Right renal pelvis (tissue), 4 donors: ENCODE measurements around the gene ACOT11. TPM values are rescaled to one million over a fixed set of nuclear protein-coding genes. Genes with fewer than 3 reads are reported as not detected.
"Not testable (repeated sequence)": the region's sequence is repeated elsewhere in the genome, so short reads cannot be mapped to it uniquely, and the experiment has no call there.

ENCODE experiments used
- DNase-seq, 4 donors: peaks; one replicate each; pipeline ENCODE4 v3.0.0-alpha.2; 2013; ENCODE audit warnings: low read depth in 4 of 4, low spot score in 3 of 4, missing footprints in 1 of 4
- polyA plus RNA-seq, 4 donors: library from polyadenylated mRNA; unstranded; fragments of 120-200 nt; gene quantifications; one replicate each; pipeline ENCODE4 v1.2.1, GENCODE V29; 2013; ENCODE audit not compliant: insufficient read length in 4 of 4

Gene ACOT11
- polyA plus RNA-seq, 4 donors, result 9.0 to 14.1 (median 10.3) TPM

DNA sequence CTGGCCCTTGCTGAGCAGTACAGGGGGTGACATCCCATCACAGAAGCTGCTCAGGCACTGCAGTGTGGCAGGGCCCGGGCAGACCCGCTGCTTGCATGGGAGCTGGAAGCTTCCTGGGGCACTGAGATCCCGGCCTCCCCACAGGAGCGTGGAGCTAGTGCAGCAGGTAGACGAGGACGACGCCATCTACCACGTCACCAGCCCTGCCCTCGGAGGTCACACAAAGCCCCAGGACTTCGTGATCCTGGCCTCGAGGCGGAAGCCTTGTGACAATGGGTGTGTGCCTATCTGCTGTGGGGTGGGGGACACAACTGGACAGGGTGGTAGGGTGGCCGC is 58.9 kb downstream of the ACOT11 start:
- no peak for DNase-seq

DNA sequence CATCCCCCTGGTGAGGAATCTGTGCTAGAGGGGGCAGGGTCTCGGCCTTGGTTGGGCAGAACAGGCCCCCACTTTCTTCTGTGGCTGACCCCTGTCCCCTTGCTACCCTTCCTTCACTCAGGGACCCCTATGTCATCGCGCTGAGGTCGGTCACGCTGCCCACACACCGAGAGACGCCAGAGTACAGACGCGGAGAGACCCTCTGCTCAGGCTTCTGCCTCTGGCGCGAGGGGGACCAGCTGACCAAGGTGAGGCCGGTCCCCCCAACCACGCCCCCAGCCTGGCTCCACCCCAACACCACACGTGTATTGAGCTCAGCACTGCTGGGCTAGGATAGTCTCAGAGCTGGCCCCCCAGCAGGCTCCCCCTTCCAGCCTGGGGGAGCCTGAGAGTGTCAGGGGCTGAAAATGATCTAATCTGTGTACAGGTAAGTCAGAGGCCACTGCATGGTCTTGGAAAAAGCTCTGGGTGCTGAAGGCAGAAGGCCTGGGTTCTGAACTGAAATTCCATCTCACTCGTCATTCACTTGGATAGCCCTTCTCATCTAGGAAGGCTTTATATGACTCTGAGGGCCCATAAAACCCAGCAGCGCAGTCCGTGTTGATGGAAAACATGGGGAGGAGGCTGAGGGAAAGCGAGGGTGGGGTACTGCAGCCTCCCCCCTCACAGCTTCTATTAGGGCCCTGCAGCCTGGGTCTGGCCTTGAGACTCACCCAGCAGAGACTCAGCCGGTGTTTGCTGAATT is 60.0 kb downstream of the ACOT11 start:
- DNase-seq, result no peak

DNA sequence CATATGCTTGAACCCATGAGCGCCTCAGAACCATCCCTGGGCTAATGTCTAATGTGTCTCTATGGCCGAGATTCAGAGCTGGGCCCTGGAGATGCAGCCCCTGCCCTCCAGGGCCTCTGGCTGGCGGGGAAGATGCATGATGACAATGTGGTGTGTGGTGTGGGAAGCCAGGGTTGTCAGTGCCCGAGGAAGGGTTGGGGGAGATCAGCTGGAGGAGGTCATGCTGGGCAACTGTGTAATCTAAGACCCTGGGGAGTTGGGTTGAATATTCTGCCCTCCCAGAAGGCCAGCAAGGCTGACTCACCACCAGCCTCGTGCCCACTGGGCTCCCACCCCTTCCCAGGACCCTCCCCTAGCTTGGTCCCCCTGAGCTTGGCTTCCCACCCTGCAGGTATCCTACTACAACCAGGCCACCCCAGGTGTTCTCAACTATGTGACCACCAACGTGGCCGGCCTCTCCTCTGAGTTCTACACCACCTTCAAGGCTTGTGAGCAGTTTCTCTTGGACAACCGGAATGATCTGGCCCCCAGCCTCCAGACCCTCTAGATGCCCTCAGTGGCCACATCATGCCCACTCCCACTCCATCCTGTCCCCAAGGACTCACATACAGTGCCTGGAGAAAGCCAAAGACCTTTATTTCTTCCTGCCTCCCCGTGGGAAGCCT is 60.7 kb downstream of the ACOT11 start:
- DNase-seq, result no peak

DNA sequence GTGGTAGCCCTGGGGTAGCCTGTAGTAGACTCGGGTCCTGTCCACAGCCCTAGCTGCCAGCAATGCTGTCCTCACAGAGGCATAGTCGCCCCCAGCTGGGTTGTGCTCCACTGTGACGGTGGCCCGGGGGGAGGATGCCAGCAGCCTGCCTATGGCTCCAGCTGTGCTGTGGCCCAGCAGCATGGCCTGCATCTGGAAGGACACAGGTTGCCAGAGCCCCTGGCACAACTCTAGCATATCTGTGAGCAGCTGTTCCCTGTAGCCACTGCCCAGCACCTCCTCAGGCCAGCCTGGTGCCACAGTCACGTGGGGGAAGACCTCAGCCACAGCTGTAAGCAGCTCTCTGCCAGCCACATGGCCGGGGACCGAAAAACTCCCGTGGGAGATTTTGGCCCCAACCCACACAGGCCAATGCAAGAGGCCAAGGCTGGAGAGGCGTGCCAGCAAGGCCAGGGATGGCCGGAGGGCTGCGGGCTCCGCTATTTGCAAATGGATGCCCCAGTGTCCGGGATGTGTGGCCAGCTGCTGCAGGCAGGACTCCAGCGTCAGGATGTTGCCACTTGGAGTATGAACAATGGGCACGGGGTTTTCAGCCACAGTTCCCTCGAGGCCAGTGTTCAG is 61.4 kb downstream of the ACOT11 start:
- no peak for DNase-seq

DNA sequence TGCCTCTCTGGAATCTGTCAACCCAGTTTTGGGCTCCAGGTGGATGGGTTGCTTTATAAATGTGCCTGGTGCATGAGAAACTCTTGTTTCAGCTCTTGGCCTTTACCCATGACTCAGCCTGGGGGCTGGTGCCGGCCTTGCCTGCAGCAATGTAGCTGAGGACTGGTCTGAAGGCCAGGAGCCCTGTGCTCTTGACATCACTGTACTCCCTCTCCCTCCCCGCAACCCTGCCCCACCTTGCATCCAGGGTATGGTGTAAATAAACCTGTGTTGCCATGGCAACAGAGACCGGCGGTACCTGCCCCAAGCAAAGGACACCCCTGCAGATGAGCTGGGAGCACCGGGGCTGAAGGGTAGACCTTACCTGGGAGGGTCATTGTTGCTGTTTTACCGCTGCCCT is 62.0 kb downstream of the ACOT11 start:
- DNase-seq, result no peak

DNA sequence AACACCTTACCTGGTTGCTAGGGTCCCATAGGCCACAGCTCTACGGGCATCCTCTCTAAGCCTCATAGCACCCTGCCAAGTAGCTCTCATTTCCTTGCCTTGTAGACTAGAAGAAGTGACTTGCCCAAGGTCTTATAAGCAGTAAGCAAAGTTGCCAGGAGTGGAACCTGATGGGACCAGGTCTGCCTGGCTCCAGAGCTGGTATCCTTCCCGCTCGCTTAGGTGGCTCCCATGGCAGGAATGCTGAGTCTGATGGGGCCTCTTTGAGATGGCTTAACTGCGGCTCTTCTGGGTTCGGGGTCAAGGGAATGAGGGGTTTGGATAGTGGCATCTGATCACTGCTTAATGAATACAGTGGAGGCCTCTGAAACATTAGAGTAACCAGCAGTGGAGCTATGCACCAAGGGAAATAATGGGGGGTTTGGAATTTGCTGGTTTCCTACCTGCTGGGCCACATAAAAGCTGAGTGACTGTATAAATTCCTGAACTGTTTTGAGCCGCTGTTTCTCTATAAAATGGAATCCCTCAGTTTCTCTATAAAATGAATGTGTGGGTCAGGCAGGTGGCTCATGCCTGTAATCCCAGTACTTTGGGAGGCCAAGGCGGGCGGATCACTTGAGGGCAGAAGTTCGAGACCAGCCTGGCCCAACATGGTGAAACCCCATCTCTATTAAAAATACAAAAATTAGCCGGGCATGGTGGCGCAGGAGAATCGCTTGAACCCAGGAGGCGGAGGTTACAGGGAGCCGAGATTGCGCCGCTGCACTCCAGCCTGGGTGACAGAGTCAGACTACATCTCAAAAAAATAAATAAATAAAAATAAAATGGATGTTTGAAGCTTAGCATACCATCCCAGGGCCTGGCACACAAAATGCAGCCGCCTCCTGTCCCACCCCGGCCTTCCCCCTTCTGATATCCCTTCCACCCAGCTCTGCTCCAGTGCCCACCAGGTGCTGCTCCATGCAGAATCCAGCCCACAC is 62.9 kb downstream of the ACOT11 start:
- no peak for DNase-seq

DNA sequence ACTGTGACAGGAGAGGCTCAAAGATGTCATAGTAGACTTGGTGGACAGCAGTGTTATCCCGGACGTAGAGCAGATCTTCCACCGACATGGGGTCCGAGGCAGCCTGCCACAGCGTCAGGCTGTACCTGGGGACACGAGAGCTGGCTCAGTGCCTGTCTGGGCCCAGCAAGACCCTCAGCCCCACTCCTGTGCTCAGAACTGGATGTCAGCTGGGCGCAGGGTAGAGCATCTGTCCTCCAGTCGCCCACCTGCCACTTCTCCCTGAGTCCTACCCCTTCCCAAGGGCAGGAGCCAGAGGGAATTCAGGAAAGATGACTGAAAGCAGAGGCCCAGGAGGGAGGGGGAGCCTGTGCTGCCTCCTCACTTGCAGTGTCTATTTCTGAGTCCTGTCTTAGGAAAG is 63.6 kb downstream of the ACOT11 start:
- no peak for DNase-seq

DNA sequence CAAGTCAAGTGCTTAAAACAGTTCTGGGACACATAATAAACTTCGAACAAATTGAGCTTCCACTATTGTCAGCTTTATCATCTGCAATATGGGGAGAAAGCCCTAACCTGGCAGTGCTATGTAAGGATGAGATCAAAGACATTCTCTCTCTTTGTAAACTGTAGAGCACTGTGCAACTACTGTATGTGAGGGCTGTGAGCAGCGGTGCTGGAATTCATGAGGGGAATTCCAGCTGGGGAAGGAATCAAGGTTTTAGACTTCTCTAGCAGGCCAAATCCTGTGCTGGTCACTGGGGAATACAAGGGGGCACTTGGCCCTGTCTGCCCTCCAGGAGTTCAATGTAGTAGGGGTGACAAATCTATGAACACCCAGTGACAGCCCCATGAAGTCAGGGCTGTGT is 66.0 kb downstream of the ACOT11 start:
- no peak for DNase-seq

DNA sequence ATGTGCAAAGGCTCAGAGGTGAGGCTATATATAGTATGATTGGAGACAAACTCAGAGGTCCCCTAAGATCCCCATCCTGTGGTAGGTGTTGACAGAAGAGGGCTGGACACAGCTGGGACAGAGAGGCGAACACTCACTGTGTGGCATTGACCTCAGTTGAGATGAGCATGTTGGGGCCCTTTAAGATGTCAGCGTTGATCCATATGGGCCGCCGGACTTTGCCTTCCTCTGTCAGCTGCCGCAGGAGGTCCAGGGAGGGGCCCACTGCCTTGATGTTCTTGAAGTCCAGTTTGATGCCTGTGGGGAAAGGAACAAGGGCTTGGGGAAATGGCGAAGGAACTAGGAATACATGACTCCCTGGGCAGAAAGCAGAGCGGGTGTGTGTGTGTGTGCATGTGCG is 66.5 kb downstream of the ACOT11 start:
- DNase-seq, result no peak

DNA sequence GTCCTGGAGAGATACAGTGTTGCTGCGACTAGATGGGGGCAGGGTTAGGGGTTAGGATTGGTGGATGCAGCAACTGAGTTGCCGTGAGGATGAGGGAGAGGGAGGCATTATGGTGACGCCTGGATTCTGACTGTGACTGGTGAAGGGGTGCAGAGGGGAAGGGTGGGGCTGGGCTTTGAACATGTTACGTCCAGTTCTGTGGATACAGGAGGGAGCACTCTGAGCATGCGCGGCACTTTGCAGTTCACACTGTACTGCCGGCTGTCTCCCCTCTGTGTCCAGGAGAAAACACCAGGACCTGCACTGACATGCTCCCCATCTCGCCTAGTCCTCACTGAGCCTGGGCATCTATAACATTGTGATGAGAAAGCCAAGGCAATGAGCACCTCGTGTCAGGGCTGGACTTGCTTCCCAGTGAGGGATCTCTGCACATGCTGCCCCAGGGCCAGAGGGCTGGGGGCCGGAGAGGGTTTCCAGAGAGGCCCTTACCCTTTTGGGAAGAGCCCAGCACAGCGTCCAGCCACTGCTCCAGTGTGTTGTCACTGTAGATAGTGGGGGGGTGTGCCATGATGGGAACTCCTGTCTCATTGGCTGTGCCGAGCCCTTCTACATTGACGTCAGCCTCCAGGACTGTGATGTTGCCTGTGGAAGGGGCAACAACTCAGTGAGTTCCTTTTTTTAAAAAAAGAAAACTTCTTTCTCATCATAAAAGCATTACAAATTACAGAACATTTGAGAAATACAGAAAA is 67.7 kb downstream of the ACOT11 start:
- no peak for DNase-seq

DNA sequence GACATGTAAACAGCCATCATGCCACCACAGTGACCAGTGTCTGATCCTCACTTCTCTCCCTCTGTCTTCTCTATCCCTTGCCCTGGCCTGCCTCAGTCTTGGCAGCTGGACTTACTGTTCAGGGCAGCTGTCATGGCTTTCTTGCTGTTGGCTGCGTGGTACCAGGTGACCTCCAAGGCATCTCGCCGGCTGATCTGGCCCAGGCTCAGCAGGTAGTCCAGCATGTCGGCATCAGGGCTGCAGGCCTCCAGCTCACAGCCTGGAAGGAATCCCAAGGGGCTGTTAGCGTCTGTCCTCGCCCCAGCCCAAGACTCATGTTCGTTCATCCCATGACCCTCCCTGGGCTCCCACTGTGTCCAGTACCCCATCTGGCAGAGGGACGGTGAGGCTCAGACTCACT is 71.7 kb downstream of the ACOT11 start:
- DNase-seq, result no peak

DNA sequence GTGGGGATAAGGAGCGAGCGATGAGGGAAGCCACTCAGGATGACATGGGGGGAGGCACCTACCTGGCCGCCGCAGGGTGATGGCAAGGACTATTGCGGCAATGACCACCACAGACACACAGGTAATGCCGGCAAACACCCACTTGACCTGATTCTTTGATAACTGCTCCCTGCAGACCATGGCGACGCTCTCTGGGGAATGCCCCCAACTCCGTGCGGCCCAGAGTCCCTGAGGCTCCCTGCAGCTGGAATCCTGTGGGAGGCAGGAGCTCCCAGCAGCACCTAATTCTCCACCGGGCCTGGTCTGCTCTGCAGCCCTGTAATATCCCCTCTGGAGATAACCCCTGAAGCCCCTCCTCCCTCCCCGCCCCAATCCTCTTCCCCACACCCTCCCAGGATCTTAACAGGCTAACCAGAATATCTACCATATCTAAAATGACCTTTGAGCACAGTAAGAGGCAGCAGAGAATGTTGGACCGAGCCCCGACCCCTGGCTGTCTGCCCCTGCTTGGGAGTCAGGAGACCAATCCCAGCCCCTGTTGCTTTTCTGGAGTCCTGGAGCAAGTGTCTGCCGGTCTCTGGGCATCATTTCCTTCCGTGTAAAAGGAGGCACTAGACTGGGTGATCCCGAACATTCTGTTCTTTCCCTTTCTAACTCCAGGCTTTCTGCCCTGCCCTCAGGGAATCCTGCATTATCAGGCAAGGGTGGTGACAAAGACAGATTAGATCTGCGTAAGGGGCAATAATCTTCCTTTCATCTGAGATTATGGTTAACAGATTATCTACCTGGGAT is 75.4 kb downstream of the ACOT11 start, which contains the start of gene FAM151A:
Gene FAM151A, minus strand, starts transcription at position 310 of the 792 bp plus-strand sequence. Its CDS starts 130 bp downstream, at position 180.
- no peak for DNase-seq

DNA sequence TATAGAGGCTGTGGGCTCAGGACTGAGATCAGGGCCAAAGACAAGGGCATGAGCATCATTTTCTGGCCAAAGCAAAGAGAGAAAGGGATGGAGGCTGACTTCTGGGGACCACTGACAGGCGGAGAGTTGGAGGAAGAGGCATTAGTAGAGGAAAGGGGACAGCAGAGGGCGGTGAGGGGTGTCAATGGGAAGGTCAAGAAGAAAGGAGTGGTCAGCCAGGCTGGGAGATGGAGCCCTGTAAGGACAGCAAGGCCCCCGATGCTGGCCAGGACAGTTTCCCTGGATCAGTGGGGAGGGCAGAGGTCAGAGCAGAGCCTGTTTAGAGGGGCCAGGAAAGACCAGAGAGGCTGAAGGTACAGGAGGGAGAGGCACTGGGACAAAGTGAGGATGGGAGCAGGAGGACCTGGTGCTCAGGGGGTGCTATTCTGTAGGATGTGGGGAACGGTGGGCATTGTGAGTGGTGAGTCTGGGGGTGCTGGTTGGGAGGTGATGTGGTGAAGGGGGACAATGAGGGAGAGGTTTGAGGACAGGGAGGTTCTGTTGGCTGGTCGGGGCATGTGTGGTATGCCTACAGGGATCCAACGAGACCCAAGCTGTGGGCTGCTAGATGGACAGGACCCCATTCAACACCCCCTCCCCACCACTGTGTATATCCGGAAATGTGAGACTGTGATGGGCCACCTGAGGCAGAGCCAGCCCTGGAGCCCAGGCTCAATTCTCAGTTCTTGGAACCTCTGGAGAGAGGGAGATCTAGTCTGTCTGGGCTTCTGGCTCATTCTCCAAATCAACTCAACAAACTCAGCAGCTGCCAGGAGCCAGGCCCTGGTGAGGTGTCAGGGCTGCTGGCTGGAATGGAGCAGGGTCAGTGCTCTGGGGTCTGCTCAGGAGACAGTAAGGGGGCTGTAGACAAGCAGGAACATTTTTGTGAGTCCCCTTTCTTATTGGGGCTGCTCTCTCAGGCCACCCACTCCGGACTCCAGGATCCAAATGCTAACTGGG is 76.7 kb downstream of the ACOT11 start:
- no peak for DNase-seq

DNA sequence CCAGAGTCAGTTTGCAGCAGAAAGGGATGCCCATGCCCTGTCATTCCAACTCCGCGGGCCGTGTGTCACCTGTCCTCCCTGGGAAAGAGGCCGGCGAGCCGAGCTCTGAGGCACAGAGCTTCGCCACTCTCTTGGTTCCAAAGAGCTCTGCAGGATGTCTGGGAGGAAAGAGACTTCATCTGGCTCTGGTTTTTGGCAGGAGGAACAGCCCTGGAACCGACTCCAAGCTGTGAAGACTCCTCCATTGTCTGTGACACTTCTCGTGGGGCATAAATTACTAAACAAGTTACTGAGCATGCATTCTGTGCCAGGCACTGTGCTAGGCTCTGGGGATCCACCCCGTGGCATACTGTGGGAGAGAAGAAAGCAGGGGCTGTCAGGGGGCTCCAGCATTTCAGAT is 79.2 kb downstream of the ACOT11 start:
- DNase-seq, result no peak

DNA sequence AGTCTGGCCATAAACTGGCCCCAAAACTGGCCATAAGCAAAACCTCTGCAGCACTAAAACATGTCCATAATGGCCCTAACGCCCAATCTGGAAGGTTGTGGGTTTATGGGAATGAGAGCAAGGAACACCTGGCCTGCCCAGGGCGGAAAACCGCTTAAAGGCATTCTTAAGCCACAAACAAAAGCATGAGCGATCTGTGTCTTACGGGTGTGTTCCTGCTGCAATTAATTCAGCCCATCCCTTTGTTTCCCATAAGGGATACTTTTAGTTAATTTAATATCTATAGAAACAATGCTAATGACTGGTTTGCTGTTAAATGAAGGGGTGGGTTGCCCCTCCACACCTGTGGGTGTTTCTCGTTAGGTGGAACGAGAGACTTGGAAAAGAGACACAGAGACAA is 87.8 kb downstream of the ACOT11 start:
- not testable (repeated sequence) for DNase-seq

DNA sequence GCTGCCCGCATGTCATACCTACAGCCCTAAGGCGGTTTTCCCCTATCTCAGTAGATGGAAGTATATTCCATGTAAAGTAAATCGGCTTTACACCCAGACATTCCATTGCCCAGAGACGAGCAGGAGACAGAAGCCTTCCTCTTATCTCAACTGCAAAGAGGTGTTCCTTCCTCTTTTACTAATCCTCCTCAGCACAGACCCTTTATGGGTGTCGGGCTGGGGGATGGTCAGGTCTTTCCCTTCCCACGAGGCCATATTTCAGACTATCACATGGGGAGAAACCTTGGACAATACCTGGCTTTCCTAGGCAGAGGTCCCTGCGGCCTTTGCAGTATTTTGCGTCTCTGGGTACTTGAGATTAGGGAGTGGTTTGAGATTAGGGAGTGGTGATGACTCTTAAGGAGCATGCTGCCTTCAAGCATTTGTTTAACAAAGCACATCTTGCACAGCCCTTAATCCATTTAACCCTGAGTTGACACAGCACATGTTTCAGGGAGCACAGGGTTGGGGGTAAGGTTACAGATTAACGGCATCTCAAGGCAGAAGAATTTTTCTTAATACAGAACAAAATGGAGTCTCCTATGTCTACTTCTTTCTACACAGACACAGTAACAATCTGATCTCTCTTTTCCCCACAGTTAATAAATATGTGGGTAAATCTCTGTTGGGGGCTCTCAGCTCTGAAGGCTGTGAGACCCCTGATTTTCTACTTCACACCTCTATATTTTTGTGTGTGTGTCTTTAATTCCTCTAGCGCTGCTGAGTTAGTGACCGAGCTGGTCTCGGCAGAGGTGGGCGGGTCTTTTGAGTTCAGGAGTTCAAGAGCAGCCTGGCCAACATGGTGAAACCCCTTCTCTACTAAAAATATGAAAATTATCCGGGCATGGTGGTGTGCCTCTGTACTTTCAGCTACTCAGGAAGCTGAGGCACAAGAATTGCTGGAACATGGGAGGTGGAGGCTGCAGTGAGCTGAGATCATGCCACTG is 88.7 kb downstream of the ACOT11 start:
- DNase-seq, result not testable (repeated sequence)

DNA sequence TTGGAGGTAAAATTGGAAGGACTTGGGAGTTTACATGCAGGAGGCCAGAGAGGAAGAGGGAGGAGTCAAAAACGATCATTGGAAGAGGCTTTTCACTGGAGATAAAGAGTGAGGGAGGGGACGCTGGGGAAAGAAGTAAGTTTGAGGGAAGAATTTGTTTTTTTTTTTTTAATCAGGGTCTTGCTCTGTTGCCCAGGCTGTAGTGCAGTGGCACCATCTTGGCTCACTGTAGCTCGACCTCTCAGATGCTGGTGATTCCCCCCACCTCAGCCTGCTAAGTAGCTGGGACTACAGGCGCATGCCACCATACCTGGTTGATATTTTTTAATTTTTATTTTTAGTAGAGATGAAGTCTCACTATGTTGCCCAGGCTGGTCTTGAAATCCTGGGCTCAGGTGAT is 92.3 kb downstream of the ACOT11 start:
- no peak for DNase-seq
